Hepatic stellate cell (primary cell): ENCODE measurements around the gene SCUBE1.

Experiments used
- DNase-seq: peaks from one replicate; pipeline ENCODE4 v3.0.0; 2011; ENCODE audit warnings: low spot score

The SCUBE1 gene

DNA sequence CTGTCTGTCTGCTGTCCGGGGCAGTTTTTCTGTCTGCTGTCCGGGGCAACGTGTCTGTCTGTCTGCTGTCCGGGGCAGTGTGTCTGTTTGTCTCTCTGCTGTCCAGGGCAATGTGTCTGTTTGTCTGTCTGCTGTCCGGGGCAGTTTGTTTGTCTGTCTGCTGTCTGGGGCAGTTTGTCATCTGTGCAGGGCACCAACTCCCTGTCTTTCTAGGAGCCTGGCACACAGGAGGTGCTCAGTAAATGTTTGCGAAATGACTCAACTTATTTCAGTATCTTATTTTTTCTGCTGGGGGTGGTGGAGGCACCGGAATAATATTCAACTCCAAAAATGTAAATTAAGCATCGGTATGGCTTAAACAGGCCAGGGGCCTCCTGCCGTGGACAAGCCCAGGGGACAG lies 144.2 kb downstream of the SCUBE1 start:
- no peak for DNase-seq

DNA sequence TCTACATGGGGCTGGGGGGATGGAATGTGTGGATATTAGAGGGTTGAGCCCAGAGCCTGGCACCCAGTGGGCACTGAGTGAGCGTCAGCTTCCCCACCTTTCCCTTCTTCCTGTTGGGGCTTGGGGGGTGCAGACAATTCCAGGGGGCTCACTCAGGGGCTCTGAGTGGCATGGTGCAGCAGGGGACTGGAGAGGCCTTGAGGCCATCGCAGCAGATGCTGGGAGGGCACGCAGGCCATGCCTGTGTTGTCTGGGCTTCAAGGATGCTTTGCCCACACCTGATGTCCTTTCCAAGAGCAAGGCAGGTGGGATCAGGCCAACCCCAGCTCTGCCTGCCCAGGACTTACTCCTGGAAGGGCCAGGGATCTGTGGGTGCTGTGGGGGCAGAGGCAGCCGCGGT lies 145.0 kb downstream of the SCUBE1 start:
- DNase-seq: no peak

DNA sequence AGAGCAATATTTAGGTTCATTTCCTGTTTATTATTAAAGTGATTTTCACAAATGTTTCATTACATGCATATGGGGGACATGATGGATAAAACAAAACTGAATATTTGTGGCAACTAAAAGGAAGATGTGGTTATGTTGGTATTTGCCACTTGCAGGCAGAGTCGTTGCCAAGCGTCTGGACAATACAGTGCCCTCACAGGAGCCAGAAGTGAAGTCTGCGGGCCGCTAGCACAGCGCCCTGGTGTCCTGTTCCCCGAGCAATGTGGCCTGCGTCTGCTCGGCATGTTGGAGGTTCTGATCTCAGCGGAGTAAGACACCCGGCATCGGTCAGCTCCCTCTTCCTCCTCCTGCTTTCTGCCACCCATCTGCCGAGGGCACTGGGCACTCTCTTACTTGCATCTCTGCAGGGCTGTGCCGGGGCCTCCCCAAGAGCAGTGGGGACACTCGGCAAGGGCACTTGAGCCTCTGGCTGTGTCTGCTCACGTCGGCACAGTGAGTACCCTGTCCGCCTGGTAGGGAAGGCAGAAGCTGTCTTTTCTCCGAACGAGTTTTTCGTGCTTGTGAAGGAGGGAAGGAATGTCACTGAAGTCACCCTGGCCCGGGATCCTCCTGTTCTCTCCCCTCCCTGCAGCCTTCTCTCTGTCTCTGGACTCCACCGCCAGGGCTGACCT lies 145.8 kb downstream of the SCUBE1 start:
- peak; percentile 52 for DNase-seq

DNA sequence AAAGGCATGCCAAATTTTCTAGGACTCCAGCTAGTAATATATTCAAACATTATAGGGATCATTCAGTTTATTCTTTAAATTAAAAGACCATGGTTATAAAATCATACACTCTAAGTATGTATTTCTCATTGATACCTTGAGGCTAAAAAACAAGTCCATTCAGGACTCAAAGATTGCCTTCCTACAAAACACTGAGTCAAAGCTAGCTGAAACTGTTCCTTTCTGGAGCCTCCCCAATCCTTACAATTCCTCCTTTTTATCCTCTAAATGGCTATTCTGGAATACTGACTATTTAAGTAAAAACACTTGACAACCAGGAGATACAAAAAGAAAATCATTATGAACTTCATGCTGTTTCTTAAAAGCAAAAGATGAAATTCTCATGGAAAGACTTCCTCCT lies 151.3 kb downstream of the SCUBE1 start:
- no peak for DNase-seq

DNA sequence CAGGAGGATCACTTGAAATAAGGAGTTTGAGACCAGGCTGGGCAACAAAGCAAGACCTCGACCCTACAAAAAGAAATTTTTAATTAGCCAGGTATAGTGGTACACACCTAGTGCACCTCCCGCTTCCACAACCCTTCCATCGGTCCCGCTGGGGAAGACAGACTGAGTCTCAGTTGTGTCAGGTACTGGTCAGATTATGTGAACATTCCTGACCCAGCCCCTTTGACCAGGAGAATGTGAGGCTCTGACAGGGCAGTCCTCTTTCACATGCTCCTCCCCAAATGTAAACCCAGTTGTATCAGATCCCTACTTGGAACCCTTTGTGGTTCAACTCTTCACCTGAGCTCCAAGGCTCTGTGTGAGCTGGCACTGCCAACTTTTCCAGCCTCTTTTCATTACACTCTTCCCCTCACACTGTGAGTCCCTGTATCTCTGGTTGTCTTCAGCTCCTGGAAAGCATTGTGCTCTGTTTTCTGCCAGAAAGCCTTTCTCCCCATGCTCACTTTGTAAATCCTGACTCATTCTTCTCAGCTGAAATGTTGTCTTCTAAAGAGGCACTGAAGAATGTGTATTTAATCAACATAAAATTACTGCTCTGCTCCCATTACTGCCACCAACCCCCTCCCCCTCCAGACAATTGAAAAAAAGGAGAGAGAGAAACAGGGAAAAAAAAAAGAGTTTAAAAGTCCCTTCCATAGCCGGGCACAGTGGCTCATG lies 154.2 kb downstream of the SCUBE1 start:
- no peak for DNase-seq

DNA sequence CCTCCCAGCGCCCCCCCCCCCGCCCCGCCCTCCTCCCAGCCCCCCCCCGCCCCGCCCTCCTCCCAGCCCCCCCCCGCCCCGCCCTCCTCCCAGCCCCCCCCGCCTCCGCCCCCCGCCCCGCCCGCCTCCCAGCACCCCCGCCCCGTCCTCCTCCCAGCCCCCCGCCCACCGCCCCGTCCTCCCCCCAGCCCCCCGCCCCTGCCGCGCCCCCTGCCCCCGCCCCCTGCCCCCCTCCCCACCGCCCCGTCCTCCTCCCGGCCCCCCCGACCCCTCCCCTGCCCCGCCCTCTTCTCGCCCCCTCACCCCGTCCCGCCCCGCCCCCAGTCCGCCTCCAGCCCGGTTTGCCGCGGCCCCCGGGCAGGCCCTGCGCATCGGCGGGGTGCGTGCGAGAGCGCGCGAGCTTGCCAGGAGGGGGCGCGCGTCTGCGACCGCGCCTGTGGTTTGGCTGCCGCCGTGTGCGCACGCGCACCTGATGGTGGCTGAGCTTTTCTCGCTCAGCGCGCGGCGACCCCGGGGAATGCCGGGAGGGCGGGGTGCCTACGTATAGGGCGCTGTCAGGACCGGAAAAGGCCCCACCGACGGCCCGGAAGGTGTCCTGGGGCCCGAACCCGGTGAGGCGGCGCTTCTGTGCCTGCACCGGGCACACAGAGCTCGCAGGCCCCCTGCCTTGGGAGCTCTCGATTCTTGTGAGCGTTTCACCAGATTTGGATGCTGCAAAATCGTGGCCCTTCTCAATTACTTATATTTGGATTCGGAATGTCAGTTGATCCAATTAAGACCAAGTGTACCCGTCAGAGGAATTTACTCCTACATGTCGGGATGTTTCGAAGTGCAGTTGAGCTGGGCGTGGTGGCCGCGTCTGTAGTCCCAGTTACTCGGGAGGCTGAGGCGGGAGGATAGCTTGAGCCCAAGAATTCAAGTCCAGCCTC lies 155.7 kb downstream of the SCUBE1 start:
- DNase-seq: peak; percentile 97

DNA sequence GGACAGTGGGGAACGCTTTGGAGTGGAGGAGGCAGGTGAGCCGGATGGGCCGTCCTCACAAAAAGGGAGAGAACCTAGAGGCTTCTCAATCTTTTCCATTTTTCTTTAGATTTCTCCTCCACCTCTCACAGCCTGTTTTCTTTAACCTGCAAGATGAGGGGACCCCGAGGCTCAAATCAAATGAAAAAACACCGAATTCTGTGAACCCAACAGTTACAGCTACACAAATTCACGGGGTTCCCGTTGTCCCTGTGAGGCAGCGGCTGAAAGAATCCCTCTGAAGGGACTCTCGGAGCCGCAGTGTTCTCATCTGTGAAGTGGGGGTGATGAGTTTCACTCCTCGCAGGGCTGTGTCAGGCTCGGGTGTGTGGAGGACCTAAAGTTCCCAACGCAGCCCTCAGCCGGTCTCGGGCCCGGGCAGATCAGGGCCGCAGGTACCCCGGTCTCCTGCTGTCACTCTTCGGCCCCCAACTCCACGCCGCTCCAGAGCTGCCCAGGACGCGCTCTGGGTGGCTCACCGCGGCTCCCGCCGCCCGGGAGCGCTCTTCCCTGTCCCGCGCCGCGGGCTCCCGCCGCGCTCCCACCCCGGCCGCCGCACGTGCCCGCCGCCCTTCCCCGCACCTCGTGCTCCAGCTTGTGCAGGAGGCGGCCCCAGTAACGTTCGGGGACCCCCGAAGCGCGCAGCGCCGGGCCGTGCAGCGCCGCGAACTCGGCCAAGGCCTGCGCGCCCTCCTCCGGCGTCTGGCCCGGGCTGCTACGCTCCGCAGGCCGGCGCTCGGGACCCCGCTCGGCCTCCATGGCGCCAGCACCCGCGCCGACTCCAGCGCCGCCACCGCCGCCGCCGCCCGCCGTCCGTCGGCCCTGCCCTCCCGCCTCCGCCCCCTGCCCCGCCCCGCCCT lies 156.7 kb downstream of the SCUBE1 start, which contains the start of gene TTLL12:
TTLL12 (minus strand) TSS at position 863 of the 899 bp plus-strand sequence; CDS start at position 798, 65 bp downstream.
- peak; percentile 78 for DNase-seq

DNA sequence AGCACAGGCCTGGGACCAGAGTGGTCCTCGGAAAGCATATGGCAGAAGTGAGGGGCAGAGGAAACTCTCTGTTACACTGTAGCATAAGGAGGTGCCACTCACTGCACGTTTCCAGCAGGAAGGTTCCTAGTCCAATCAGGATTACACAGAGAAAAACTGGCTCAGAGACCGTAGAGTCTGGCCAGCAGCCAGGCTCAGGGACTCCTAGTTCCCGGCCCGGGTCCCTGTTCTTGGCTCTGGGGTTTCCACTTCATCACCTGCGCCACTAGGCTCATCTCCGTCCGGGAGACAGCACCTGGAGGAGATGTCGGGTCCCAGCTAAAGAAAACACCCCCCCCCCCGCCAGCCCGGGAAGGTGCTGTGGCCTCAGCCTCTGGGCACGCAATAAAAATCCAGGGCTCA lies 157.3 kb downstream of the SCUBE1 start:
- peak; percentile 49 for DNase-seq

DNA sequence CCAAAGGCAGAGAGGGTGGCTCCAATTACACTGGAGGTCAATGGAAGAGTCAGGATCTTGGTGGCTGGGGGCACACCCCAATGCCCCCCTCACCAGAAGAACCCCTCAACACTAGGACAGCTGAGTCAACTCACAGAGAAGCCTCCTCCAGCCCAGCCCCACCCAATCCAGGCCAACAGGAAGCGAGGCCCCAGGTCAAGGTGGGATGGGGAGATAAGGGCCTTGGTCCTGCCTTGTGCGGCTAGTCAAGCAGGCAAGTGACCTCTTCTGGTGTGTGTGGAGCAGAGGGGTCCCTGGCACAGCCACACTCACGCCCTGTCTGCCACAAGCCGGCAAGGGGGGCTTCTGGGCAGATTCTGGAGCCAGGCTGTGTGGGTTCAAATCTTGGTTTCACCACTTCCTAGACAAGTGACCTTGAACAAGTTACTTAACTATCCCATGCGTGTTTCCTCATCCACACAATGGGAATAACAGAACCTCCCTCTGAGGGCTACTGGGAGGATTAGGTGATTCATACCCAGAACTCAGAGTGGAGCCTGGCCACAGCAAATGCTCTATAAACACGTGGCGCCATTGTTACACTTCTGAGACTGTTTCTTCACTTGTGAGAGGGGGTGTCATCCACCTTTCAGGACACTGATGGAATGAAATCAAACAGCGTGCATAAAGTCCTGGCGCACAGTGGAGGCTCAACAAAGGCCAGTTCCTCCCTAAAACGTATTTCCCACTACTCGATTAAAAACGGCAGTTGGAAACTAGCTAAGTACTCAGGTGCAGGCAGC lies 159.5 kb downstream of the SCUBE1 start:
- DNase-seq: no peak

DNA sequence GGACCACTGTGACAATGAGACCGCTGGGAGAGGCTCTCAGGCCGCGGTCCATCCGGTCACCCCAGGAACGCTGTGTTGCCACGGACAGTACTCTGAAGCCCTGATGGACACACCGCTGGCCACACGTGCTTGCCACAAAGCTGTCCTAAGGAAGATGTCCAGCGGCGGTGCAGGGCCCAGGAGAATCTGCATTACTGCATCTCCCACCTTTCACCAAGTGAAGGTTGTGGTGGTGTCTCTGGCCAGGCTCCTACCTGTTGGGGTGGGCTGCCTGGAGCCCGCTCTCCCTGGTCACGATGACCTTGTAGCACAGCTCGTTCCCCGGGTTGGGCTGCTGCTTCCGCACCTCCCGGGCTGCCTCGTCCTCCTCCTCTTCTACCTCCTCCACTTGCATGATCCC lies 160.4 kb downstream of the SCUBE1 start:
- DNase-seq: no peak

DNA sequence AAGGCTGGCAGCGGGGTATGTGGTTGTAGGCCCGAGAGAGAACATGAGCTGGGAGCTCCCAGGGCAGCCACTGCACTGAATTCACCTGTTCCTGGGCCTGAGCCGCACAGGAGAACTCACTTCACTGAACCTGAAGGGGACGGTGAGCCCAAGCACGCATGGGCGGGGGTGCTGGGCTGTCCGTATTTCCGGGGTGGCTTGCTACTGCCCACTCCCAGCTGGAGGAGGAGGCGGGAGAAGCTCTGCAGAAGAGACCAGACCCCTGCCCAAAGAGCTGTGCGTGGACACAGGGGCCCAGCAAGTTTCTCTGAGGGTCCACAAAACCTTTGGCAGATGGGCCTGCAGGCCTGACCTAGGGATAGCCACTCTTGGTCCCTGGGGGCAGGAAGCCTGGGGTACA lies 161.1 kb downstream of the SCUBE1 start:
- no peak for DNase-seq

DNA sequence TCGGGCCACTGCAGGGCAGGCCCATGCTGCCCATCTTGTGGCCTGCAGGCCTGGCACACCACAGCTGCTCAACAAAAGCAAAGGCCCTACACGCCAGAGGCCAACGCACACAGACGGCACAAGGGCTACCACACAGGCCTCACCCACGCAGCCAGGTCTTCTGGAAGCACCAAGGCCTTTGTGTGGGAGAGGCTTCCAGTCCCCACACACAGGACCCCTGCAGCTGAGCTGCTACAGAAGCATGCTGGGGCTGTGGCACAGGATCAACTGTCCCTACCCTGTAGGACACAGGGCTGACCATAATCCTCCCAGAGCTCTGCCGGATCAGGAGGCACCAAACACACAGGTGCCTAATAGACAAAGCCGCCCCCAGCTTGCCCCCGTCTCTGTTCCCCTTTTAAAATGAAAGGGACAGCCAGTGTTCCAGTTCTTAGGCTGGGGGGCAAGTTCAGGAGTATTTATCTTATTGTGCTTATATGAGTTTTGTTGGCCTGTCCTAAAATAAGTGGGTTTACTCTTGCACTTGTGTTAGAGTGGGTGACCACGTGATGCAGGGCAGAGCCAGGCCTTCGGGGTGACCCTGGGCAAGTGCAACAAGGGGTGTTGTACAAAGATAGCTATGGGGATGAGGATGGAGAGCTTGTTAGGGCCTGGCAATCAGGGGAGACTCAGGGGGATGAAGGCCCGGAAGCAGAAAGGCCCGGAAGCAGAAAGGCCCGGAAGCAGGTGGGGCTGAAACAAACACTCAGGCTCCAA lies 161.7 kb downstream of the SCUBE1 start:
- DNase-seq: no peak

DNA sequence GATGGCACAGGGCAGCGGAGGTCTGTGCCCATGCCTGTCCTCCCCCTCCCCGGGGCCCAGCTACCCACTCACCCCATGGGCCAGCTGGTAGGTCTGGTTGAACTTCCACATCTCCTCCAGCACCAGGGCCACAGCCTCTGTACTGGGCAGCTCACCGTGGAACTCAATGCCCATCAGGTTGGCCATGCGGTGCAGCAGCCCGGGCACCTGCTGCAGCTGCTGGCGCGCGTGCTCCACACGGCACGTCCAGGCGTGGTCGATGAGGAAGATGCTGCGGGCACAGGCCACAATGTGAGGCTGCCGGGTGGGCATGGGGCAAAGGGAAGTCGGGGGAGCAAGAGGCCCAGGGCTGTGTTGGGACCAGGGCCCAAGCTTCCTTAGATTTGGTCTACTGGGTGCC lies 162.5 kb downstream of the SCUBE1 start:
- no peak for DNase-seq

DNA sequence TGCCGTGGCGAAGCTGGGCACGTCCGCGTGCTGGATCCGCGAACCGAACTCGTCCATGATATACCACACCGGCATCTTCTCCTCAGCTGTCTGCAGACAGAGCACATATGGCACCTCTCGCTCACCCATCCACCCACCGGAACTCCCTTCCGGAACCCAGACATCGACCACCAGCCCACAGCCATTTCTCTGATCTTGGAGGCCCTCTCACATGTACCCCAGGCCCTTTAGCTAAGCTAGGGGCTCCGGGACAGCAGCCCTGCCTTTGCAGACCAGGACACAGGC lies 163.3 kb downstream of the SCUBE1 start:
- DNase-seq: no peak

DNA sequence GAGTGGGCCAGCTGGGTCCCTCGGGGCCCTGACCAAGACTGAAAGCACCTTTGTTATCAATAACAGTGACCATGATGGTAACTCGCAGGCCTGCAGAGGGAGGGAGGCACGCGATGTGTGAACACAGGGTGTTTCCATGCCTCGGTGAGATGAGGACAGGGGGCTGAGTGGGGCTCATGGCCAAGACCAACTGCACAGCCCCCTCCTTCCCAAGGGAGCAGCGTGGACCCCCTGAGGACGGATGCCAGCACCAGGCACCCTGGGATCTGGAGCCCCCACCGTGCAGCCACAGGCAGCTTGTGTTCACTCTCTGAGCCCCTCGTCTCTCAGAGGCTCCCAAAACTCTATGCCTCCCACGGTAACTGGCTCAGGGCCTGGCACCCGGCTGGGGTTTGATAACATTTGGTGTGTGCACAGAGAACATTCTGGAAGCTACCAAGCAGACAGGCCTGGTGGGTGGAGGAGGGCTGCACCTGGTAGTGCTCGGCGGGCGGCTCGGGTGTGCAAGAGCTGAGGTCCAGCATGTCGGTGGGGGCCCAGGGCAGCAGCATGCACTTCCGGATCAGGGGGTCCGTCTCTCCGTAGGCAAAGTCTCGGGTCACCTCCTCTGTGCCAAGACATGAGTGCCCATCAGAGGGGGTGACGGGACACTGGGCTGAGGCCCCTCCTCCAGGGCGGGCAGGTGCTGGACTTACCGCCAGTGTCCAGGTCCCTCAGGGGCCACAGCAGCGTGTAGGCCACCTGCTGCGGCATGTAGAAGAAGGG lies 163.8 kb downstream of the SCUBE1 start:
- DNase-seq: no peak

DNA sequence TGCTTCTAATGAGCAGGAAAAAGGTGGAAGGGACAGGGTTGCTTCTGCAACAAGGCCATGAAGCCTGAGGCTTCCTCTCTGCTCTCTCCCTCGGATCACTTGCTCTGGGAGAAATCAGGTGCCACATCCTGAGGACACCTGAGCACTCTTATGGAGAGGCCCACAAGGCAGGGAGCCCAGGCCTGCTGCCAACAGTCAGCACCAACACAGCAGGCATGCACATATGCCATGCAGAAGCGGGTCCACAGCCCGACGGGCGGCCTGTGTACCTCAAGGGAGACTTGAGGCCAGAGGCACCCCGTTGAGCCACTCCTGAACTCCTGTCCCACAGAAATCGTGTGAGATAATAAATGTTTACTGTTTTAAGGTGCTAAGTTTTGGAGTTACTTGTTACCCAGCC lies 165.7 kb downstream of the SCUBE1 start:
- no peak for DNase-seq

DNA sequence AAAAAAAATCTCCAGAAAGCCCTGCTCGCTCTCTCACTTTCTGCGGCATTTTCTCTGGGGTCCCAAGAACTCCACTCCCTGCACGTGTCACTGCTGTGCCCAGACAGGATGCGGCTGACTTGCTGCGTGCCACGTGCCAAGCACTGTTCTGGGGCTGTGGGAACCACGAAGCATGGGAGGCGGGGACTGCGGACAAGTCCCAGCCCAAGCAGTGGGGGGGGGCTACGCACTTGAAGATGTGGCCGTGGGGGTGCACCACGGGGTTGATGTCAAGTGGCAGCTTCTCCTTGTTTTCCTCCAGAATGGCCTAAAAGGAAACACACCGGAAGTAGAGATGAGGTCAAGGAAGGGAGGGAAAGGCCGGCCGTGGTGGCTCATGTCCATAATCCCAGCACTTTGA lies 167.1 kb downstream of the SCUBE1 start:
- DNase-seq: no peak

DNA sequence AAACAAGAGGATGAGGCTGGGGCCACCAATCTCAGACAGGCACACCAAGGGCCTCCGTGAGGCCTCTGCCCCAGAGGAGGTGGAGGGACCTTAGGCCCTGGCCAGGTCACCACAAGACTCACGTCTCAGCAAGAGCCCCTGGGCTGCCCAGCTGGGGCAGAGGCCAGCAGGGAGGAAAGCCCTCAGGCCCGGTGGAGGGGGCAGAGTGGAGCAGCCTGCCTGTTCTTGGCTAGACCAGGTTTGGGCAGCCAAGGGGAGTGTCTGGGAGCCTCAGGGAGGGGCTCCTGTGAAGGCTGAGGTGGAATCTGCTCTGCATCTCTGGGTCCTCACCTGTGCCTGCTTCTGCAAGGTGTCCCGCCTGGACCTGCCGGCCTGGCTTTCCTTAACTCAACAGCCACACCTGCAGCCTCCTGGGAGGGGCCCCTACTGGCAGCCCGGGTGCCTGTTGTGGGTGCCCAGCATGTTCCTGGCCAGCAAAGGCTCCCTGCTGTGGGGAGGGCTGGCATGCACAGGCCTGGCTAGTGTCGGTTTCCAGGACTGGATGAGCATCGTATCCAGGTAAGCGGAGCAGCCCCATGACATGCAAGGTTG lies 168.1 kb downstream of the SCUBE1 start:
- DNase-seq: no peak
